Measurements from ENCODE around the gene RNLS. TPM values are rescaled to one million over a fixed set of nuclear protein-coding genes. Genes with fewer than 3 reads are reported as not detected.

The RNLS gene
- total and polyA plus RNA-seq, 2 of the 4 experiments (the other 2 are of a cell fraction) = 4.5 to 7.0 TPM

- dilution Hi-C loops (cut with HindIII; ENCODE audit: low sequenced_read_pairs, unreplicated experiment) = no loop called here
- no CpG with 5 or more reads among the region's 3 CpGs for WGBS, 2 experiments (ENCODE audit: extremely low coverage in 2 of 2, insufficient read length in 1 of 2)
- no peak overlapping the region for H2AFZ ChIP-seq (replicated peaks; ENCODE audit: low read length, poor library complexity)
- H3K9ac ChIP-seq (ENCODE audit: low read depth, low read length) = no peak overlapping the region
- H2BK20ac ChIP-seq (ENCODE audit: low read depth, low read length) = no peak overlapping the region
- CTCF ChIA-PET = no interaction called here
- POLR2A ChIA-PET (ENCODE audit: unreplicated experiment) = no interaction called here
- H2AK5ac ChIP-seq (ENCODE audit: low read depth, low read length) = no peak overlapping the region
- H3K14ac ChIP-seq (replicated peaks; ENCODE audit: low read depth, low read length) = no peak overlapping the region
- H3K56ac ChIP-seq (ENCODE audit: extremely low read depth, insufficient read depth, low read length) = no peak overlapping the region
- no peak overlapping the region for H2AK9ac ChIP-seq (replicated peaks; ENCODE audit: low read depth, low read length, poor library complexity)
- no peaks in the 10 kb centered on the region for H3K9me3 ChIP-seq (ENCODE audit: control insufficient read depth, insufficient read depth, low read length)
- no peaks in the 10 kb centered on the region for H4K20me1 ChIP-seq (ENCODE audit: insufficient read depth, low read length)
- no peak overlapping the region for H4K91ac ChIP-seq (ENCODE audit: insufficient read depth, low read depth, low read length)
- H4K5ac ChIP-seq (ENCODE audit: low read depth, low read length) = no peak overlapping the region
- no peak overlapping the region for H3K23ac ChIP-seq (ENCODE audit: low read depth, low read length)
- H2BK120ac ChIP-seq (ENCODE audit: low read depth, low read length) = no peak overlapping the region
- no peak overlapping the region for H4K8ac ChIP-seq (ENCODE audit: low read depth in 2 of 2, low read length in 2 of 2)
- no peak overlapping the region for H3K4me3 ChIP-seq (ENCODE audit: insufficient read depth, low read depth, low read length)
- H3K27ac ChIP-seq (ENCODE audit: insufficient read depth, low read length) = no peak overlapping the region
- no TSS peak for BruUV-seq (replicated peaks)
- H2BK15ac ChIP-seq (ENCODE audit: low read depth, low read length) = no peak overlapping the region
- no peak overlapping the region for H3K4me2 ChIP-seq (ENCODE audit: low read depth, low read length)
- H3K9me1 ChIP-seq (ENCODE audit: insufficient read depth, low read length) = no peaks in the 10 kb centered on the region
- no peak overlapping the region for H2BK5ac ChIP-seq (ENCODE audit: low read depth, low read length, poor library complexity, severe bottlenecking)
- intact Hi-C loops (cut with micrococcal nuclease) = no loop called here
- H3K36me3 ChIP-seq (ENCODE audit: control insufficient read depth, insufficient read depth, low read length) = no peaks in the 10 kb centered on the region
- no peak overlapping the region for H3K18ac ChIP-seq (ENCODE audit: low read depth, low read length)
- no peak overlapping the region for H3K4ac ChIP-seq (ENCODE audit: low read depth, low read length)
- ATAC-seq (ENCODE audit: low read depth) = no peak
- in situ Hi-C loops (cut with MboI; ENCODE audit: low sequenced_read_pairs) = no loop called here
- TF ChIP-seq RAD21 (IDR thresholded peaks at IDR 0.05; ENCODE audit: low read length) (no peak), FOS (IDR thresholded peaks at IDR 0.05; ENCODE audit: low read depth, low read length) (no peak), CEBPB (IDR thresholded peaks at IDR 0.05; ENCODE audit: low read depth, low read length) (peak; percentile 30; the same call in 1 of the 2 replicates)
- no peaks in the 10 kb centered on the region for H3K79me1 ChIP-seq (ENCODE audit: low read depth in 1 of 2, low read length in 2 of 2)
- peak; percentile 72 for DNase-seq
- peaks cover 2% of the 10 kb centered on the region; the same call in 1 of the 2 replicates for H3K27me3 ChIP-seq (ENCODE audit: control insufficient read depth, insufficient read depth, low read length)
- H3K4me1 ChIP-seq (ENCODE audit: control insufficient read depth, insufficient read depth, low read length) = peaks cover 2% of the 10 kb centered on the region
Observed at GRCh38 chr10:88525371-88526069, 57.6 kb downstream of the RNLS start.

All from IMR-90 (cell line).